Stimulated activated CD8-positive, alpha-beta memory T cell treated with anti-CD3 and anti-CD28 coated beads, Interleukin-15, amount 100 ng/mL, for 24 hours (primary cell): ENCODE measurements around the gene TPRA1.

Experiments used
- DNase-seq: peaks from one replicate; pipeline ENCODE4 v3.0.0-alpha.2; 2020; ENCODE audit warnings: low read depth

The TPRA1 gene

DNA sequence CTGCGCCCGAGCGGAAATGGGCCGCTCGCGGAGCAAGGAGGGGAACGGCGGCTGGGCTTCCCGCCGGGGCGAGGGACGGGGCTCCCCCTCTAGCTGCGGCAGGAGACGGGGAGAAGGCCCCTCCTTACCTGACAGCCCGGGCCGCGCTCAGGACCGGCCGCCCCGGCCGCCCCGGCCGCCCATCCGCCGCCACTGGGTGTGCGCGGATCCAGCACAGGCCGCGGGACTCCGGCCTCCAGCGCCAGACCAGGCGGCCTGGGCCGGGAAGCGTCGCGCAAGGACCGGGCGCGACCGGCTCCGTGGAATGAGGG is 296 bp downstream of the TPRA1 start:
- DNase-seq = no peak

DNA sequence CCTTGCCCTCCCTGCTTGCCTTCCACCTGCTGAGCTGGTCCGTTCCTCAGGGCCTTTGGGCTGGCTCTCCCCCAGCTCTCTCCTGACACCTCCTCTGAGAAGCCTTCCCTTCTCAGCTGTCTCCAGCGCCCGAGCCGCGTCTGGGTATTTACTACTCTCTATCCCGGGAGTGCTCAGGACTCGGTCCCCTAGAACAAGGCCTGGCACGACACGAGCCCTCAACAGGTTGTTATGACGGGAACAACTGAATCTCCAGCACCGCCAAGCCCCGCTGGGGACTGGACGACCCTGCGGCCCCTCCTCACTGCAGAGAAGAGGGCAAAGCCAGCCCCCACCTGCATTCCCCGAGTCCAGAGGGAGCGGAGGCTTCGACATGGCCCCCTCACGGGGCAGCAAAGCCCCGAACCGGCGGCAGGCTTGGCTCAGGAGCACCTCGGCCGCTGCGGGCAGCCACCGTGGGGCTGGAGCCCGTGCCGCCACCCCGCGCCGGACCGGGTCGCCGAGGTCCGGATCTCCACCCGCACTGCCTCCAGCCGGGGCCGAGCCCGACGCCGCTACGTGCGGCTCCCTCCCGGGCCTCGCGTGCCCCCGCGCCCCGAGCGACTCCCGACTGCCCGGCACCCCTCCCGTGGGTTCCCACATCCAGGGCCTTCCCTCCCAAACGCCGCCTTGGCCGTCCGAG is 792 bp downstream of the TPRA1 start:
- DNase-seq = no peak

DNA sequence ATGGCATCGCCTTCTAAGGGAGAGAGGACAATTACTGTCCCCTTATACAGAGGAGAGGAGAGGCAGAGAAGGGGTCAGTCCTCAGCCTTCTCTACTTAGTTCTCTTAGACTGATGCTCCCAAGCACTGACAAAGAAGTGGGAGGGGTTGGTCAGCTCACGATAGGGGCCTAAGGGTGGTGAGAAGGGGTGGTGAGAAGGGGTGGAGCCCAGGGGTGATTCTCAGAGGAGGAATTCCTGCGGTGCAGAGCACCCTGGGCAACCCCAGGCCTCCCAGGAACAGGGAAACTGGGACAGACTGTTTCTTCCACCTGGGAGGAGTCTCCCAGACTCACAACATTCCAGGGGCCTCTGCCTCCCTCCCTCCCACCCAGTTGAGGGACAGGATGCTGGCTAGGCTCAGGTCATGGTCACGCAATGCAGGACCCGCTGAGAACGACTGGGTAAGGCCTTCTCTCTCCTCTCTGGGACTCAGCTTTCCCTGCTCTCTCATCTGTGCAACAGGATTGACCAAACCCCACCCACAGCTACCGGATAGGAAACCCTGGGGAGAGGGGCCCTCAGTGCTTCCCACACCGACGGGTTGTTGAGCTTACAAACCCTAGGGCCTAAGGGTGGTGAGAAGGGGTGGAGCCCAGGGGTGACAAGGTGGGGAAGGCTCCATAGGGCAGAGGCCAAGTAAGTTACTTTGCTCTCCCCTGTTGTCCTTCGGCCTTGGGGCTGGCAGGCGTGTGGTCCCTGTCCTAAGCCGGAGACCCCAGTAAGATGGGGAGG is 1.5 kb downstream of the TPRA1 start:
- DNase-seq = no peak

DNA sequence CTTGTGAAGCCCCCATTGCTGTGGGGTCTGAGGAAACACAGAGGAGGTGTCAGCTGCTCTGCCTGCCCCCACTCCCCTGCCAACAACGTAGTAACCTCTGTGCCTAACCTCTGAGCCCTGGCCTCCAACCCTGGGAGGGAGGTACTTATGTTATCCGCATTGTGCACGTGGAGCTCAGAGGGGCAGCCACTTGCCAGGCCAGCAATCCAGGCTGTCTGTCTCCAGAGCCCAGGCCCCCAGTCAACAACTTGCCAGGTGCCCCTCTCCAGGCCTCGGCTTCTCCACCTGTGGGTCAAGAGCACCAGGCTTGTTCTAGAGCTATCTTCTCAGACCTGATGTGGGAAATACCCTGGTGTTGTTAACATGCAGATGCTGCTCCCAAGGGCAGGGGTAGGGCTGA is 2.7 kb downstream of the TPRA1 start:
- DNase-seq = no peak

DNA sequence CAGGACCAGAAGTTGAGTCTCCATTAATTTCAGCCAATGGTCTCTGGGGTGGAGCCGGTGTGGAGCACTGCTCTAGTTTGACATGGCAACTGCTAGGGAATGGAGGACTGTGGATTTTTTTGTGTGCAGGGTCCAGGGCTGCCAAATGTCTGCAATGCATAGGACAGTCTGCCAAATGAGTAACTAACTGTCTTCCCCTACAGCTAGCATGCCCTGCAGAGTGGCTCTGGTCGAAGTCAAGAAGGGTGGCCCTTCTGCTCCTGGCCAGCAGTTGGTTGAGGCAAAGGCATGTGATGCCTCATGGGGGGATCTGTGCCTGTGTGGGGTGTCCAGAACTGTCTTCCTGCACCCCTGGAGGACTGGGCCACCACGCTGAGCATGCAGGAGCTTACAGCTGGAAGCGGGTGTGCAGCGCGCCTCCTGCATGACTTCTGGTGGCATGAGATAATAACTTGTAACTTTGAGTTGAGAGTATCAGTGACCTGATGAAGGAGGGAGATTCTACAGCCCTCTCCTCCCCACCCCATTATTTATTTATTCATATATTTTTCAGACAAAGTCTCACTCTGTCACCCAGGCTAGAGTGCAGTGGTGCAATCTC is 4.6 kb downstream of the TPRA1 start:
- DNase-seq = no peak

DNA sequence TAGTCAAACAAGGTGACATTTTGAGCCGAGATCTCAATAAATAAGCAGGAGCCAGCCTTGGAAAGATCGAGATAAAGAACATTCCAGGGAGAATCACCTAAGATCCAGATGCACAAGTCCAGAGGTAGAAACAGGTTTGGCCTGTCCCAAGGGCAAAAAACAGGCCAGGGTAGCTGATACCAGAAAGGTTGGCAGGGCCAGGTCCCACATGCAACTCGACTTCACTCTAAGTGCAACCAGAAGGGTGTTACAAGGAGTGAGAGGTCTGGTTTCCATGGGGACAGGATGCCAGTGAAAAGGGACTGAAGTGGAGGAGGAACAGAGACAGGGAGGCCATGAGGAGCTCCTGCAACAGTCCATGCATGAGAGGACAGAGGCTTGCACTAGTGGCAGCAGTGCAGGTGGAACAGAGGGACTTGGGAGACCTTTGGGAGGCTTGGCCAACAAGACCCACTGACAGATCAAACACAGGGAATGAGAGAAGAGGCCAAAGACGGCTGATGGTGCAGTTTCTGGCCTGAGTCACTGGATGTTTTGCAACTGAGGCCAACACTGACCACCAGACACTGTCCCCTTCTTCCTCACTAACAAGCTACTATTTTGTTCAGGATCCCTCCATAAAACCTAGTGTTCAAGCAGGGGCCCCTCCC is 5.2 kb downstream of the TPRA1 start:
- DNase-seq = no peak

DNA sequence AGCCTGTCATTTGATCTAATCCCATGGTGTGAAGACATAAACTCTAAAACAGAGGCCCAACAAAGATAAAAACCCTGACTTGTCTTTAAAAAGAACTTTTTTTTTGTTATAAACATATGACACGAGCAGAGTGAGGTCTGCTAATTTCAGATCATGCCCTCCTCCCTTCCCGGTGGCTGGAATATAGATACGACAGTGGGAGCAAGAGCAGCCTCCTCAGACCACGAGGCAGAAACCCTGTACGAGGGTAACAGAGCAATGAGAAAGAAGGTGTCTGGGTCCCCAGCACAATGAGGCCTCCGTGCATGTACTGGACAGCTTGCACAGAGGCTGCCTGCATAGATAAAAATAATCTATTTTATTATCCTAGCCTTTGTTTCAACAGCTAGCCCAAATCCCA is 5.8 kb downstream of the TPRA1 start:
- DNase-seq = no peak

DNA sequence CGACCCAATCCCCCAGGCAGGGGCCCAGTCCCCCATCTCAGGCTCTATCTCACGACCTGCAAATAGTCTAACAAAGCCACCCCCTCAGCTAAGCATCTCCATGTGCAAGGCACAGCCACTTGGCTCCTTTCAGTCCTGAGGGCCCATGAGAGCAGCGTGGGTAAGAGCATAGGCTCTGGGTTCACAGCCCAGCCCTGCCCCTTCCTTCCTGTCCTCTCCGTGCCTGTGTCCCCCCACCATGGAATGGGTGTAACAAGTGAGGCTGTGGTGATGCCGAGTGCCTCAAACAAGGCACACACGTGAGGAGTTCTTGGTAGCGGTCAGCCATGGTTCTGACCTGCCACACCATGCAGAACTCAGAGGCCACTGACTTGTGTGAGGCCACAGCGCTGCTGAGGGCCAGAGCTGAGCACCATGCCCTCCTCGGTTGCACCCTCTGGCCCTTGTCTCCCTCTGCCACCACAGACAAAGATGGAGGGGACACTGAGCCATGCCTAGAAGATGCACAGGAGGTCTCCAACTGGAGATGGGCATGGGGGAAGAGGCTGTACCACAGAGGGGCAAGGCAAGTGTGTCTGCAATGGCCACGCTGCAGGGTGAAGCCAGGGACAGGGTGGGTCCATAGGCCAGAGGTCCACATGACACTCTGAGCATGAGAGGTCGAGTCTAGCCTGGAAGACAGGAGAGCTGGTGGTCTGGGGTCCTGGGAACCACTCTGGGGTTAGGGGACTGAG is 10.0 kb downstream of the TPRA1 start:
- DNase-seq = no peak

DNA sequence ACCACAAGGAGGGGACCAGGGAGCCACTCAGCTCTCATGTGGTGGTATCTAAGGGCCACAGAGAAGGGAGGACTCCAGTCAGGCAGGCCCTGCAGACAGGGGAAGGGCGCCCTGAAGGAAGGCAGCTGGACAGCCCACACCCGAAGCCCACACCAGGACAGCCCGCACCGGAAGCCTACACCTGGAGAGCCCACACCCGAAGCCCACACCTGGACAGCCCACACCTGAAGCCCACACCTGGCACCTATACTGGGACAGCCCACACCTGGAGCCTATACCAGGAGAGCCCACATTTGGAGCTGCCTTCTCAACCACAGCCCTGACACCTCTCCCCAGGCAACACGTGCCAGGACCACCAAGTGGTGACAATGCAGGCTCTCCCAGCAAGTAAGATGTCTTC is 11.7 kb downstream of the TPRA1 start:
- DNase-seq = no peak

DNA sequence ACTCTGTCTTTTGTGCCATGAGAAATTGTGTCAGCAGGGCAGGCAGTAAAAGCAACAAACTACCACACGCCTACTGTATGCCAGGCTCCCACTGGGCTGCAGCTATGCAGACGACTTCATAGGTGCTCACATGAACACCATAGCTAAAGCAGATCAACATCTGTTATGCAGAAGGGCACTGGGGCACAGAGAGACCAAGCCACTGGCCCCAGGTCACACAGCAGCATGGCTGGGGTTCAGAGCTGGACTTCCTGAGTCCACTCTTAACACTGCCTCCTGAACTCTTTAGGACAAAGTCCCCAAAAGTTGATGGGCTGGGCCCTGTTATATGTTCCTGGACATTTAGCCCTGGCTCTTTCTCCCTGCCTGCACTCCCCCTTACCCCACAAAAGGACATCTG is 12.4 kb downstream of the TPRA1 start:
- DNase-seq = no peak

DNA sequence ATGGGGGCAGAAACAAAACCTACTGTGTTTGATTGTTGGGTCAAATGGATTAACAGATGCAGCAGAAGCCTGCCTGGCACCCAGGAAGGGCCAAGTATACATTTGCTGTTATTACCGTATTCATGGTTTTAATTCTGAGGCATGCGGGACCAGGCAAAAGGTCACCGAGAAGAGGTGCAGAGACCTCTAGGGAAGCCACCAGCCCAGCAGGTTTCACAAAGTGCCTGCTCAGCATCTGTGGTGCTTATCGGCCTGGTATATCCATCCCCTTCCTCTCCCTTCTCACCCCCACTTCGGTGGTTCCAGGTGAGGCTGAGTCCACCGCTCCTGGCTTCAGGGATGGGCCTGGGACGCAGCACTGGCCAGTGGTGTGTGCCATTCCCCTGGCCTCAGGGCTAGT is 13.1 kb downstream of the TPRA1 start:
- DNase-seq = no peak

DNA sequence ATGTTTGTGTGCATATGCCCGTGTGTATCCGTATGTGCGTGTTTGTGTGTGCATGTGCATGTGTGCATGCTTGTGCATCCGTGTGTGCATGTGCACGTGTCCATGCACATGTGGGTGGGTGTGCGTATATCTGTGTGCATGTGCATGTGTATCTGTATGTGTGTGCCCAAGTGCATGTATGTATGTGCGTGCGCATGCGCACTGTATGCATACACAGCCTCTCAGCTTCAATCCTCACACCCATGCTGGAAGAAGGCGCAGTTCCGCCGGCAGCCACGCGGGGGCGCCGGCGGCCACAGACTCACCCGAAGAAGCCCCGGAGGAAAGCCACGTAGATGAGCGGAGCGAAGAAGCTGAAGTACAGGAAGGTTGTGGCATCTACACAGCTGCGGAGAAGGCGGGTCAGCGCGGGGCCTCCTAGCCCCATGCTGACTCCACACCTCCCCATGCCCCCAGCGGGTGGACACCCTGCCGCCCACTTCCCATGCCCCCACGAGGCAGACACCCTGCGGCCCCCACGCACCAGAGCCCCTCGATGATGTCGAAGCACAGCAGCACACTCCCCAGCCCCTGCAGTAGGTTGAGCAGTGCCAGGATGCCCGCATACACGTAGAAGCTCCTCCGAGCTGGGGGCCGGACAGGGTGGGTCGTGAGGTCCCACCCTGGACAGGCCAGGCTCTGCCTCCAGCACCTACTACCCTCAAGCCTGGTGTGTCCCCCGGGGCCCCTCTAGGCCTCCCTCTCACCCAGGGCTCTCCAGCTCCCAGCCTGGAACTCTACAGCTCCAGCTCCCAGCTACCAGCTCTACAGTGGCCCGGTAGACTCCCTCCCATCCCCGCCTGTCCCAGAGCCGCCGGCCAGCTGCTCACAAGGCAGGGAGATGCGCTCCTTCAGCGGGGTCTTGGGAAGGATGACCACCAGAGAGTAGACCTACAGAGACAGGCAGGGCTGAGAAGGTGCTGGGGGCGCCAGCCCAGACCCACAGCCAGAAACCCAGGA is 15.4 kb downstream of the TPRA1 start:
- peak; percentile 68 for DNase-seq

DNA sequence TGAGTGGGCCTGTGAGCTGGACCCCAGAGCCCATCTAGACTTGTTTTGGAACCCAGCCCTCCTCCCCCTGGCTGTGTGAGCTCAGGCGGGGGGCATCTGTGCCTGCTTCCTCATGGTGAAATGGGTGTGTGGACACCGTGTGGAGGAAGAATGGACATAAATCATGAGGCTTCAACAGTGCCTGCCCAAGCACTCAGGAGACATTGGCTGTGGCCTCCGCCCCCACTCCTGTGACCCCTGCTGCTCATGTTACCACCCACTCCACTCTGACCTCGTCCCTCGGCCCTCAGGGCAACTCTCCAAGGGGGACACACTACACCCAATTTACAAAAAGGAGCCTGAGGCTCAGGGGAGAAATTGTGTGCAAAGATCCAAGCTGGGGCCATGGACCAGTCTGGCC is 16.6 kb downstream of the TPRA1 start:
- no peak for DNase-seq

DNA sequence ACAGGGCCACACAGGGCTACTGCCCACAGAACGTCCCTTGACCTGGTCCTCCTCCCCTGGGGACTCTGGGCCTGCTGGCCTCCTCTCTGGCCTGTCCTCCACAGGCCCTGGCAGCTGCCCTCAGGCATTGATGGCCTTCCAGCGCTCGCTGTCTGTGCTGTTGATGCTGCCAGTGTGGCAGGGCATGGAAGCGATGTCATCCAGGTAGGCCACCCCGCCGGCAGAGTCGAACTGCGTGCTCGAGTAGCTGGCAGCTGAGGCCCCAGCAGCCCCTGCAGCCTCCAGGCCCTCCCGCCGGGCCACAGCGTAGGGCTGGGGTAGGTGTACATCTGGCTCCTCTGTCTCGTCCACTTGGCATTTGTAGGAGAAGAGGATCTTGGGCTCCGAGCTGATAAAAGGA is 17.1 kb downstream of the TPRA1 start:
- no peak for DNase-seq

DNA sequence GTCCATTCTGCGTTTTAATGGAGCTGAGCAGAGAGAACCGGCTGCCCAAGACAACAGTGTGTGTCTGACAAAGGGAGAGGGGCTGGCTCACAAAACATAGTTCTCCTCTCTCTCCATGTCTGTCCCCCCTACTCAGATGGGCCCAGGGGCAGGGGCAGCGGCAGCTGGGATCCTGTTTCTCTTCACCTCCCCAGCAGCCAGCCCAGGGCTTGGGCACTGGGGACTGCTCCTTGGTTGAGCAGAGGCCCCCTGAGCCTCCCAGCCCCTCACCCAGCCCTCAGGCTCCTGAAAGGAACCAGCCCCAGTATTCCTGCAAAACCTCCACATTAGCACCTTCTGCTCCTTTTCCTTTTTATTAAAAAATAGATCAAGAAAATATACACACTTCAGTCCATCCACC is 17.8 kb downstream of the TPRA1 start:
- no peak for DNase-seq

DNA sequence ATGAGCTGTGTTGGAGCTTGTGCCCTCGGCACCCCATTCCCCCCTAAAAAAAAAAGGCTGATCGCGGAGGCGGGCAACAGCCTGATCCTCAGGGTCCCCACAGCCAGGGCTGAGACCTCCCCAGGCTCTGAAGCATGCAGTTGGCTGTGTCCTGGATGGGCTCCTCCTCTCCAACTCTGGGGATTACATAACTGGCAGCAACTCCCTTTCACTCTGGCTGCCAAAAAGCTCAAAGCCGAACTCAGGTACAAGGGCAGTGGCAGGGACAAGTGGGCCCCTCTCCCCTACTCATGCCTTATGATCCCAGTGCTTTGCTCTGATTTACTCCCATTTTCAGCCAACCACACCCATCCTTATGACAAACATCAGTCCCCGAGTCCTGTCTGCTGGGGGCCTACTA is 18.3 kb downstream of the TPRA1 start:
- DNase-seq = no peak

DNA sequence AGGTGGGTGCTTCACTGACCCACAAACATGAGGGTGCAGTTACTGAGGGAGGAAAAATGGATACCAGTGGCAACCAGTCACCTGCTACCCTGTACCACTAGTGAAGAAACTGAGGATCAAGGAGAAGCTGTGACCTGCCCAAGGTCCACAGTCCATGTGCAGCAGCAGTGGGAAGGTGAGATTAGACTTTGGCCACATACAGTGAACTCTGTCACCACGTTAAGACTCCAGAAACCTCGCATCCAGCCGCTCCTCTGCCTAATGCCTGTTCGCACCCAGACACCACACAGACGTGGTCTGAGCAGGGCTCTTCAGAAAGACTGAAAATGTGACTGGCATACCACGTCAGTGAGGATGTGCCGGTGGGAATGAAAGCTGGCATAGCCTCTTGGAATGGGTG is 20.0 kb downstream of the TPRA1 start:
- no peak for DNase-seq

DNA sequence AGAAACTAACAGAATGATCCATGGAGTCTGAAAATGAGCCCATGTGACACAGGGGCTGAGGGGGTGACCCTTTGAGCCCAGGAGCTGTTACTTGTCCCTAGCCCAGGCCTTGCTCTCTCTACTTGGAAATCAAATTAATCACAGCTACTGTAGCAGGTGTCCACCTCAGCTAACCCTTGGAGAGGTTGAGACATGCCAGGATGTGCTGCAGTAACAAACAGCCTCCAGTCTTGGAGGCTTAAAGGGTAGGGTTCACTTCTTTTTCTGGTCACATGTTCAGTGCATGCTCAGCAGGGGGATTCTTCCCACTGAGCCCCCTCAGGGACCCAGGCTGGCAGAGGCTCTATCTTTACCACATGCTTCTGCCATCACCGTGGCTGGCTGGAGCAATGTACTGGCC is 21.4 kb downstream of the TPRA1 start:
- no peak for DNase-seq

DNA sequence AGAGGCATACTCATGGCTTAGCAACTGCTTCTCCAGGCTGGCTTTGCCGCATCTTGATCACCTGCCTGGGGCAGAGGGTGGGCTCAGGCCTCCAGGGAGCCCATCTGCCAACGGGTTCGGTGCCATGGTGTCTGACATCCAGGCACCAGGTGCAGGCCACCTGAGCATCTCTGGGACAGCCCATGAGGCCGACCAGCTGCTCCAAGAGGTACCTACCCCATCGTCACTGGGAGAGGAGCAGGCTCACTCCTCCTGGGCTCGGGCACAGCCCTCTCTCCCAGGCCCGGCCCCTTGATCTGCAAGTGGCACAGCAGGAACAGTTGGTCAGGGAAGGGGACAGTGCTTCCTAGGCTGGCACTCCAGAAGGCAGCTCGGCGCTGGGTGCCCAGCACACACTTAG is 21.9 kb downstream of the TPRA1 start:
- DNase-seq = no peak

DNA sequence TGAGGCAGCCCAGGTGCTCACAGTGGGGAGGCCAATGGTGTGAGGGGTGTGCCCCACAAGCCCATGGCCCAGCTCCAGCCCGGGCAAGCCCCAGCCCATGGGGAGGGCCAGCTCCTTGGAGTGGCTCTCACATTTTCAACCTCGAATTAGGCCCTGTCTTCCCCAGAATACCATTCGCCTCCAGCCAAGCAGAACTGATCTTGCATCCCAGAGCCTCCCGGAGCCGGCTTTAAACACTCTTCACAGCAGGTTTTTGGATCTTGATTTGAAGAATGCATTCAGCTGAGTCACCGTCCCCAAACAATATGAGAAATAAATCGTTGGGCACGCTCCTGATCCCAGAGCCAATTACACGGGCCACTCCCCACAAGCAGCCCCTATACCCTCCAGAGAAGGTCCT is 23.7 kb downstream of the TPRA1 start:
- no peak for DNase-seq

DNA sequence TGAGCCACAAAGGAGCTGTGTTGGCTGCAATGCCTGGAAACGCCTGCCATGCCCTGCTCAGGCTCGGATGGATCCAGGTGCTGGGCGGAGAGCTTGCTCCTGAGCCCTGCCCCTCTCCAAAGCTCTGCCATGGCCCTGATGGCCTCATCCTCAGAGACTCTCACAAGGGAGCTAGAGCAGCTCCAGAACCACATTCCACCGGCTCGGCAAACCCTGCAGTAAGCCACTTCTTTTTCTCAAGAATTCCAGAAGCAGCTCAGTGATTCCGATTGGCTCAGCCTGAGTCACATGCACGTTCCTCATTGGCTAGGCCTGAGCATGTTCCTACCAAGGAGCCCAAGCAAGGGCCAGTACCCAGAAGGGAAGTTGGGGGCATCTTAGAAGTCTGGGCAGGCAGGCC is 24.8 kb downstream of the TPRA1 start:
- DNase-seq = no peak
